DND-41 (cell line): Measurements from ENCODE around the gene COG5.

Experiments
- CTCF ChIP-seq: IDR thresholded peaks from 2 replicates; pipeline ENCODE4 v1.5.1; 2012; ENCODE audit warnings: borderline replicate concordance, low read length, moderate library complexity, mild to moderate bottlenecking; ENCODE audit not compliant: poor library complexity, severe bottlenecking; ENCODE audit errors: extremely low read depth
- EZH2 ChIP-seq: IDR thresholded peaks from 3 replicates; pipeline ENCODE4 v1.6.1; 2012; ENCODE audit warnings: borderline replicate concordance, low read depth, mild to moderate bottlenecking, moderate library complexity, low read length, inconsistent platforms; ENCODE audit not compliant: severe bottlenecking

- TF ChIP-seq CTCF (no peak), EZH2 (no peak)
Observed at GRCh38 chr7:107251963-107252362, 311.8 kb downstream of the COG5 start.
